Panc1 (cell line): ENCODE measurements around the gene CDYL2. TPM values are rescaled to one million over a fixed set of nuclear protein-coding genes. Genes with fewer than 3 reads are reported as not detected.

ENCODE experiments used
- ATAC-seq: fragments of 200-7000 bp; cut with Tn5 transposase; 2 replicates; pipeline ENCODE4 v1.9.1; 2020; ENCODE audit warnings: mild to moderate bottlenecking, moderate library complexity
- BruUV-seq: library from RNA; stranded (reverse); fragments of 400-500 nt; replicated peaks from 2 replicates; lab custom pipeline; 2021; lab: Mats Ljungman, UMichigan
- CTCF ChIA-PET: fragments of 300-600 bp; sonication (Branson Sonifier 250); formaldehyde crosslinking; loops from one replicate; lab custom pipeline; 2022; ENCODE audit warnings: antibody characterized with exemption; lab: Charles Lee
- POLR2A ChIA-PET: fragments of 300-600 bp; sonication (Branson Sonifier 250); formaldehyde crosslinking; loops from one replicate; lab custom pipeline; 2022; ENCODE audit warnings: antibody characterized with exemption; lab: Charles Lee
- DNase-seq: peaks from one replicate; pipeline ENCODE4 v3.0.0-alpha.2; 2010; ENCODE audit warnings: low read depth, low spot score
- H3K27ac ChIP-seq: 2 replicates; pipeline ENCODE4 v1.5.1; 2011; ENCODE audit warnings: mild to moderate bottlenecking, low read length, inconsistent platforms
- H3K27me3 ChIP-seq: fragments of 200-500 bp; sonication (Bioruptor generic); 2 replicates; pipeline ENCODE4 v1.6.0; 2014; ENCODE audit warnings: low read length, inconsistent platforms; ENCODE audit not compliant: control insufficient read depth, insufficient read depth
- H3K36me3 ChIP-seq: fragments of 200-500 bp; sonication (Bioruptor generic); 2 replicates; pipeline ENCODE4 v1.5.1; 2014; ENCODE audit warnings: inconsistent platforms, mild to moderate bottlenecking, low read length, moderate library complexity; ENCODE audit not compliant: control insufficient read depth, insufficient read depth
- H3K4me1 ChIP-seq: 2 replicates; pipeline ENCODE4 v1.5.1; 2011; ENCODE audit warnings: inconsistent platforms, mild to moderate bottlenecking, low read length, moderate library complexity; ENCODE audit not compliant: control insufficient read depth, insufficient read depth
- H3K4me3 ChIP-seq, 2 experiments: 2 replicates each; pipeline ENCODE4 v1.5.1; 2011 to 2012; ENCODE audit warnings: low read depth in 2 of 2, low read length in 2 of 2, mild to moderate bottlenecking in 2 of 2, inconsistent platforms in 1 of 2, moderate library complexity in 1 of 2
- H3K9me3 ChIP-seq: fragments of 200-500 bp; sonication (Bioruptor generic); 2 replicates; pipeline ENCODE4 v1.5.1; 2014; ENCODE audit warnings: low read depth, mild to moderate bottlenecking, inconsistent platforms, low read length, moderate library complexity; ENCODE audit not compliant: control insufficient read depth, insufficient read depth
- POLR2AphosphoS5 ChIP-seq: IDR thresholded peaks from 2 replicates; pipeline ENCODE4 v1.6.1; 2012; ENCODE audit warnings: mild to moderate bottlenecking, low read depth, low read length, moderate library complexity
- SIN3A ChIP-seq: IDR thresholded peaks from 2 replicates; pipeline ENCODE4 v1.6.1; 2012; ENCODE audit warnings: low read depth, mild to moderate bottlenecking, low read length, moderate library complexity, borderline replicate concordance; ENCODE audit not compliant: insufficient read depth
- TCF7L2 ChIP-seq: IDR thresholded peaks from 2 replicates; pipeline ENCODE4 v1.6.1; 2011; ENCODE audit warnings: mild to moderate bottlenecking, low read depth, low read length, inconsistent platforms
- in situ Hi-C: cut with HindIII; loops from 2 replicates; pipeline ENCODE4 v1.10.0; 2016; ENCODE audit warnings: low sequenced_read_pairs, low pct_unique_long_range_greater_than_20kb
- intact Hi-C: fragments of 100-400 bp; cut with micrococcal nuclease; formaldehyde crosslinking; loops from one replicate; pipeline ENCODE4 v1.10.0; 2022; ENCODE audit not compliant: unreplicated experiment
- total RNA-seq: library from RNA; stranded (reverse); gene quantifications from one replicate; pipeline ENCODE4 v1.2.1, GENCODE V29; 2021; ENCODE audit not compliant: unreplicated experiment
- TF ChIP-seq, protein P1 (sequence below): fragments of 450-650 bp; IDR thresholded peaks from 2 replicates; pipeline ENCODE4 v1.5.1; 2017; ENCODE audit warnings: mild to moderate bottlenecking
- TF ChIP-seq, protein P2 (sequence below), 2 experiments: IDR thresholded peaks; 2 replicates each; pipeline ENCODE4 v1.6.1; 2011 to 2012; ENCODE audit warnings: low read depth in 2 of 2, control low read depth in 1 of 2, low read length in 1 of 2, mild to moderate bottlenecking in 1 of 2, moderate library complexity in 1 of 2; ENCODE audit not compliant: insufficient read depth in 1 of 2

The CDYL2 gene
- total RNA-seq, 1 experiment from 2014 or later = 6.1 TPM

DNA sequence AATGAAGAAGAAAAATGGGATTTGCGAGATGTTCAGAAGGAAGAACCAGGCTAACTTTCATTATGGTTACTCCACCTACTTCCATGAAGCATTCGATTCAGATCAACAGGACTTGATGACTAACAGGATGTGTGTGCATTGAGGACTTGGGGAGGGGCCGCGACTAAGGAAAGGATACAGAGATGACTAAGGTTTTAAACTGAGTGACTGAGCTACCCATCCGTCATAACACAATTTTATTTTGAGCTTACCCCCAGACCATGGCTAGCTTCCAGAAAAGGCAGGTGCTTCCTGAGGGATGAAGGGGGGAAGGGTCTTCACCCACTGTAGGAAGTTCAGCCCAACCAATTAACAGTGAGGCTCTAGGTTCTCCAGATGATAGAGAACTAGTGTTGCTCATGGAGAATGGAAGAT, 2.5 kb upstream of the CDYL2 start:
- H3K4me1 ChIP-seq = no peaks in the 10 kb centered on the region
- TF ChIP-seq SIN3A (no peak), POLR2AphosphoS5 (no peak), TCF7L2 (no peak)
- TF ChIP-seq, protein P1, sequence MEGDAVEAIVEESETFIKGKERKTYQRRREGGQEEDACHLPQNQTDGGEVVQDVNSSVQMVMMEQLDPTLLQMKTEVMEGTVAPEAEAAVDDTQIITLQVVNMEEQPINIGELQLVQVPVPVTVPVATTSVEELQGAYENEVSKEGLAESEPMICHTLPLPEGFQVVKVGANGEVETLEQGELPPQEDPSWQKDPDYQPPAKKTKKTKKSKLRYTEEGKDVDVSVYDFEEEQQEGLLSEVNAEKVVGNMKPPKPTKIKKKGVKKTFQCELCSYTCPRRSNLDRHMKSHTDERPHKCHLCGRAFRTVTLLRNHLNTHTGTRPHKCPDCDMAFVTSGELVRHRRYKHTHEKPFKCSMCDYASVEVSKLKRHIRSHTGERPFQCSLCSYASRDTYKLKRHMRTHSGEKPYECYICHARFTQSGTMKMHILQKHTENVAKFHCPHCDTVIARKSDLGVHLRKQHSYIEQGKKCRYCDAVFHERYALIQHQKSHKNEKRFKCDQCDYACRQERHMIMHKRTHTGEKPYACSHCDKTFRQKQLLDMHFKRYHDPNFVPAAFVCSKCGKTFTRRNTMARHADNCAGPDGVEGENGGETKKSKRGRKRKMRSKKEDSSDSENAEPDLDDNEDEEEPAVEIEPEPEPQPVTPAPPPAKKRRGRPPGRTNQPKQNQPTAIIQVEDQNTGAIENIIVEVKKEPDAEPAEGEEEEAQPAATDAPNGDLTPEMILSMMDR = no peak
- TF ChIP-seq, protein P2, sequence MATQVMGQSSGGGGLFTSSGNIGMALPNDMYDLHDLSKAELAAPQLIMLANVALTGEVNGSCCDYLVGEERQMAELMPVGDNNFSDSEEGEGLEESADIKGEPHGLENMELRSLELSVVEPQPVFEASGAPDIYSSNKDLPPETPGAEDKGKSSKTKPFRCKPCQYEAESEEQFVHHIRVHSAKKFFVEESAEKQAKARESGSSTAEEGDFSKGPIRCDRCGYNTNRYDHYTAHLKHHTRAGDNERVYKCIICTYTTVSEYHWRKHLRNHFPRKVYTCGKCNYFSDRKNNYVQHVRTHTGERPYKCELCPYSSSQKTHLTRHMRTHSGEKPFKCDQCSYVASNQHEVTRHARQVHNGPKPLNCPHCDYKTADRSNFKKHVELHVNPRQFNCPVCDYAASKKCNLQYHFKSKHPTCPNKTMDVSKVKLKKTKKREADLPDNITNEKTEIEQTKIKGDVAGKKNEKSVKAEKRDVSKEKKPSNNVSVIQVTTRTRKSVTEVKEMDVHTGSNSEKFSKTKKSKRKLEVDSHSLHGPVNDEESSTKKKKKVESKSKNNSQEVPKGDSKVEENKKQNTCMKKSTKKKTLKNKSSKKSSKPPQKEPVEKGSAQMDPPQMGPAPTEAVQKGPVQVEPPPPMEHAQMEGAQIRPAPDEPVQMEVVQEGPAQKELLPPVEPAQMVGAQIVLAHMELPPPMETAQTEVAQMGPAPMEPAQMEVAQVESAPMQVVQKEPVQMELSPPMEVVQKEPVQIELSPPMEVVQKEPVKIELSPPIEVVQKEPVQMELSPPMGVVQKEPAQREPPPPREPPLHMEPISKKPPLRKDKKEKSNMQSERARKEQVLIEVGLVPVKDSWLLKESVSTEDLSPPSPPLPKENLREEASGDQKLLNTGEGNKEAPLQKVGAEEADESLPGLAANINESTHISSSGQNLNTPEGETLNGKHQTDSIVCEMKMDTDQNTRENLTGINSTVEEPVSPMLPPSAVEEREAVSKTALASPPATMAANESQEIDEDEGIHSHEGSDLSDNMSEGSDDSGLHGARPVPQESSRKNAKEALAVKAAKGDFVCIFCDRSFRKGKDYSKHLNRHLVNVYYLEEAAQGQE (IDR thresholded peaks at IDR 0.05; ENCODE audit: insufficient read depth in 1 of 2, low read depth in 2 of 2, low read length in 1 of 2) = no peak
- CTCF ChIA-PET = no interaction called here
- no peak overlapping the region for H3K4me3 ChIP-seq
- no peak overlapping the region for H3K27ac ChIP-seq
- intact Hi-C loops = loop anchor here (5.0 kb wide), 1 partner anchor 295 kb away; no protein-coding TSS in a partner anchor
- ATAC-seq (no peak), DNase-seq (no peak)
- no peaks in the 10 kb centered on the region for H3K36me3 ChIP-seq
- in situ Hi-C loops = no loop called here
- peaks cover 10% of the 10 kb centered on the region for H3K27me3 ChIP-seq
- no TSS peak for BruUV-seq
- POLR2A ChIA-PET = no interaction called here
- no peaks in the 10 kb centered on the region for H3K9me3 ChIP-seq

DNA sequence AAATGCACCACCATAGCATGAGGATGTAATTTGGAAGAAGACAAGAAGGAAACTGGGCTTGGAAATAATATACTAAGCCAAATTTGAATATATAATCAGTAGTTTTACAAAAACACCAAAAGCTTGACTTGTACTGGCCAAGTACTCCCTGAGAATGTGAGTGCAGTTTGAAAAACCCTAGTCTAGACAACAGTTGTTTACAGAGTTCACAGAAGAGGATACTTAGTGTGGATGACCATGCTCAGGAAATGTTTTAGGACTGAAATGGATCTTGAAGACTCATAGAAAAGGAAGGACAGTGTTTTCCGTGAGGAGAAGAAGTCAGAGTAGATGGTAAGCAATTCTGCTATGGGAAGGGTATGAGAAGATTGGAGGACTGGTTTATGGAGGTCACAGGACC, 1.9 kb upstream of the CDYL2 start:
- intact Hi-C loops (loop anchor here (5.0 kb wide), 1 partner anchor 294 kb away; no protein-coding TSS in a partner anchor), in situ Hi-C loops (no loop called here)
- Histone ChIP-seq H3K36me3 (no peaks in the 10 kb centered on the region), H3K27ac (no peak overlapping the region), H3K4me3 (no peak overlapping the region), H3K9me3 (no peaks in the 10 kb centered on the region), H3K4me1 (no peaks in the 10 kb centered on the region), H3K27me3 (peaks cover 13% of the 10 kb centered on the region)
- DNase-seq = no peak
- no peak for ATAC-seq
- POLR2A ChIA-PET = no interaction called here
- CTCF ChIA-PET = no interaction called here
- TF ChIP-seq SIN3A (no peak), POLR2AphosphoS5 (no peak), TCF7L2 (no peak)
- TF ChIP-seq, protein P1 = no peak
- TF ChIP-seq, protein P2 (IDR thresholded peaks at IDR 0.05; ENCODE audit: insufficient read depth in 1 of 2, low read depth in 2 of 2, low read length in 1 of 2) = no peak
- BruUV-seq = no TSS peak
